K562 (cell line): ENCODE results near the gene ADGRD1. TPM values are rescaled to one million over a fixed set of nuclear protein-coding genes. Genes with fewer than 3 reads are reported as not detected.

Experiments used
- ATAC-seq: fragments of 200-7000 bp; cut with Tn5 transposase; 3 replicates; pipeline ENCODE4 v1.9.1; 2020; ENCODE audit warnings: moderate library complexity
- BruUV-seq: library from RNA; stranded (reverse); fragments of 400-500 nt; replicated peaks from 2 replicates; lab custom pipeline; 2021; lab: Mats Ljungman, UMichigan
- CTCF ChIA-PET: fragments of 300-600 bp; formaldehyde crosslinking; extraction: SDS; loops from one replicate; lab custom pipeline; 2021; ENCODE audit warnings: low intra/inter-chr PET ratio; lab: Yijun Ruan, JAX
- POLR2A ChIA-PET: fragments of 300-600, 350-650 bp; sonication (Branson Sonifier 250); formaldehyde crosslinking; extraction: SDS; loops from one replicate; lab custom pipeline; 2021; ENCODE audit warnings: antibody characterized with exemption, inconsistent platforms; lab: Yijun Ruan, JAX
- DNase-seq, 4 experiments: peaks; one replicate each; pipeline versions ENCODE4 v3.0.0 to v3.0.0-alpha.2; 2011 to 2018; ENCODE audit warnings: low spot score in 3 of 4, mixed read lengths in 3 of 4; ENCODE audit errors: extremely low read depth in 1 of 4
- FAIRE-seq: peaks from 2 replicates; lab custom pipeline; 2011; peaks lifted over from hg19 to GRCh38; lab: Jason Lieb, UNC
- H2AFZ ChIP-seq: 2 replicates; pipeline ENCODE4 v1.6.0; 2011; ENCODE audit warnings: low read depth, low read length, control low read depth, inconsistent platforms
- H3K27ac ChIP-seq: fragments of 200-600 bp; 3 replicates; pipeline ENCODE4 v1.8.0; 2011; ENCODE audit warnings: low read depth, mild to moderate bottlenecking, control low read depth, inconsistent platforms, low read length, moderate library complexity, mixed read lengths; ENCODE audit errors: extremely low read depth
- H3K27me3 ChIP-seq, 2 experiments: fragments of 300-600 bp in 1 of 2; 2 replicates in 1 of 2; 3 replicates in 1 of 2; pipeline versions ENCODE4 v1.6.0 to v1.8.0; 2011; ENCODE audit warnings: inconsistent platforms in 2 of 2, low read length in 2 of 2, mild to moderate bottlenecking in 1 of 2, mixed read lengths in 1 of 2, moderate library complexity in 1 of 2; ENCODE audit not compliant: control insufficient read depth in 2 of 2, insufficient read depth in 2 of 2
- H3K36me3 ChIP-seq: fragments of 300-600 bp; 3 replicates; pipeline ENCODE4 v1.8.0; 2011; ENCODE audit warnings: mild to moderate bottlenecking, low read length, inconsistent platforms; ENCODE audit not compliant: control insufficient read depth, insufficient read depth
- H3K4me1 ChIP-seq, 2 experiments: fragments of 200-600 bp in 1 of 2; replicated peaks in 1 of 2; 2 replicates in 1 of 2; 3 replicates in 1 of 2; pipeline versions ENCODE4 v1.5.1 to v1.8.0; 2011; ENCODE audit warnings: inconsistent platforms in 2 of 2, low read length in 2 of 2, mild to moderate bottlenecking in 1 of 2, mixed read lengths in 1 of 2, moderate library complexity in 1 of 2; ENCODE audit not compliant: control insufficient read depth in 2 of 2, insufficient read depth in 2 of 2
- H3K4me2 ChIP-seq: 2 replicates; pipeline ENCODE4 v1.6.1; 2011; ENCODE audit warnings: low read length, control low read depth, inconsistent platforms, mixed read lengths; ENCODE audit not compliant: insufficient read depth
- H3K4me3 ChIP-seq: fragments of 200-600 bp; sonication (generic), shearing (Covaris generic); 2 replicates; pipeline ENCODE4 v1.5.1; 2016; ENCODE audit warnings: control low read depth, inconsistent platforms
- H3K79me2 ChIP-seq: fragments of 200-600 bp; 3 replicates; pipeline ENCODE4 v1.8.0; 2011; ENCODE audit warnings: low read length, inconsistent platforms; ENCODE audit not compliant: control insufficient read depth, insufficient read depth
- H3K9ac ChIP-seq, 2 experiments: 2 replicates each; pipeline versions ENCODE4 v1.6.0 to v1.6.1; 2011; ENCODE audit warnings: low read depth in 2 of 2, low read length in 2 of 2, control low read depth in 1 of 2, inconsistent platforms in 1 of 2, mild to moderate bottlenecking in 1 of 2, mixed read lengths in 1 of 2; ENCODE audit not compliant: insufficient read depth in 1 of 2
- H3K9me1 ChIP-seq: one replicate; pipeline ENCODE4 v1.6.0; 2011; ENCODE audit warnings: inconsistent platforms, mild to moderate bottlenecking, low read length, moderate library complexity; ENCODE audit not compliant: control insufficient read depth, insufficient read depth
- H3K9me3 ChIP-seq: replicated peaks from 2 replicates; pipeline ENCODE4 v1.5.1; 2011; ENCODE audit warnings: low read depth, low read length, inconsistent platforms; ENCODE audit not compliant: control insufficient read depth, insufficient read depth
- H4K20me1 ChIP-seq: replicated peaks from 2 replicates; pipeline ENCODE4 v1.6.1; 2011; ENCODE audit warnings: low read length, inconsistent platforms, mixed read lengths; ENCODE audit not compliant: control insufficient read depth, insufficient read depth
- BHLHE40 ChIP-seq: IDR thresholded peaks from 2 replicates; pipeline ENCODE4 v1.6.1; 2011; ENCODE audit warnings: low read length, improper control_type of control experiment
- DMBX1 ChIP-seq: fragments of 250-450 bp; sonication (Bioruptor Pico); IDR thresholded peaks from 2 replicates; pipeline ENCODE4 v1.8.0; 2022; ENCODE audit warnings: inconsistent platforms, mild to moderate bottlenecking, moderate library complexity, borderline replicate concordance
- HES1 ChIP-seq: fragments of 450-650 bp; IDR thresholded peaks from 2 replicates; pipeline ENCODE4 v1.6.1; 2016; ENCODE audit warnings: low read depth, mild to moderate bottlenecking, moderate library complexity
- KDM1A ChIP-seq, 2 experiments: fragments of 450-650 bp; IDR thresholded peaks; 2 replicates each; pipeline ENCODE4 v1.6.1; 2016; ENCODE audit warnings: mild to moderate bottlenecking in 2 of 2
- MAFG ChIP-seq: fragments of 450-650 bp; conservative IDR thresholded peaks from 2 replicates; pipeline ENCODE4 v1.6.1; 2016; ENCODE audit warnings: missing genetic modification characterization, missing compliant biosample characterization
- MECOM ChIP-seq: fragments of 250-450 bp; sonication (Bioruptor Pico); IDR thresholded peaks from 2 replicates; pipeline ENCODE4 v1.8.0; 2022; ENCODE audit warnings: inconsistent platforms
- MTA2 ChIP-seq: fragments of 450-650 bp; IDR thresholded peaks from 2 replicates; pipeline ENCODE4 v1.6.1; 2016; ENCODE audit warnings: low read depth
- PTBP1 ChIP-seq: fragments of 200-400 bp; formaldehyde crosslinking; IDR thresholded peaks from 2 replicates; pipeline ENCODE4 v1.6.1; 2017; ENCODE audit warnings: low read depth, low read length
- RAD51 ChIP-seq: fragments of 450-650 bp; IDR thresholded peaks from 2 replicates; pipeline ENCODE4 v1.7.1; 2016; ENCODE audit warnings: low read depth, mild to moderate bottlenecking, borderline replicate concordance
- RFX7 ChIP-seq: fragments of 250-450 bp; sonication (Bioruptor Pico); IDR thresholded peaks from 2 replicates; pipeline ENCODE4 v1.5.1; 2021; ENCODE audit warnings: mild to moderate bottlenecking
- SPI1 ChIP-seq: IDR thresholded peaks from 2 replicates; pipeline ENCODE4 v1.6.1; 2011; ENCODE audit warnings: low read depth, low read length, control low read depth, borderline replicate concordance
- ZBTB1 ChIP-seq: sonication (generic); formaldehyde crosslinking; IDR thresholded peaks from 2 replicates; pipeline ENCODE4 v1.8.1; 2023; ENCODE audit warnings: missing genetic modification reagents, low read depth, mild to moderate bottlenecking, borderline replicate concordance
- ZNF133 ChIP-seq: fragments of 250-450 bp; sonication (Bioruptor Pico); IDR thresholded peaks from 2 replicates; pipeline ENCODE4 v1.4.0; 2020; ENCODE audit warnings: mild to moderate bottlenecking
- ZNF23 ChIP-seq: fragments of 250-450 bp; sonication (Bioruptor Pico); IDR thresholded peaks from 2 replicates; pipeline ENCODE4 v1.4.0; 2020; ENCODE audit warnings: mild to moderate bottlenecking
- ZNF253 ChIP-seq: fragments of 250-450 bp; sonication (Bioruptor Pico); conservative IDR thresholded peaks from 2 replicates; pipeline ENCODE4 v1.6.1; 2021; ENCODE audit warnings: mild to moderate bottlenecking
- WGBS: fragments of 100-300 bp; shearing (Covaris generic); methylation state at CpG from one replicate; pipeline ENCODE4 v1.1.6; 2016; ENCODE audit warnings: low coverage, mixed read lengths; ENCODE audit not compliant: insufficient coverage; ENCODE audit errors: missing lambda C conversion rate; 5-methylcytosine and 5-hydroxymethylcytosine counted together
- in situ Hi-C: fragments of 300-500 bp; cut with MboI; formaldehyde crosslinking; loops from 4 replicates; pipeline ENCODE4 v1.15.0; 2018; ENCODE audit warnings: inconsistent platforms, mixed read lengths
- intact Hi-C: fragments of 100-400 bp; cut with micrococcal nuclease; formaldehyde crosslinking; loops from 2 replicates; pipeline ENCODE4 v1.14.2; 2022
- polyA plus RNA-seq, 8 experiments: library from polyadenylated mRNA; depleted of rRNA in 4 of 8; stranded (reverse) in 5 of 8; unstranded in 3 of 8; fragments of >200 nt; fragmentation: Nextera tagmentation in 2 of 8; fragmentation: Illumina TruSeq in 1 of 8; extraction: Ambion mirVana in 2 of 8; extraction: Trizol in 1 of 8; gene quantifications; 2 replicates each; pipeline versions ENCODE4 v1.2.1 to v1.2.3, GENCODE V29; 2011 to 2014; ENCODE audit warnings: inconsistent platforms in 1 of 8, missing spikeins in 1 of 8
- total RNA-seq, 7 experiments: library from RNA; depleted of rRNA in 6 of 7; stranded (reverse); fragments of >200 nt in 6 of 7; fragmentation: Illumina TruSeq in 2 of 7; extraction: Trizol in 2 of 7; gene quantifications; 2 replicates each; pipeline versions ENCODE4 v1.2.1 to v1.2.3, GENCODE V29; 2011 to 2021; ENCODE audit warnings: low replicate concordance in 1 of 7
- TF ChIP-seq, protein P1 (sequence below): IDR thresholded peaks from 2 replicates; pipeline ENCODE4 v1.6.1; 2014; ENCODE audit warnings: antibody characterized with exemption
- TF ChIP-seq, protein P2 (sequence below): fragments of 200-400 bp; formaldehyde crosslinking; IDR thresholded peaks from 2 replicates; pipeline ENCODE4 v1.6.1; 2017; ENCODE audit warnings: mild to moderate bottlenecking, low read depth, low read length, moderate library complexity

ADGRD1 gene
- total and polyA plus RNA-seq, 9 of the 15 experiments (the other 6 are each of a cell fraction or from before 2014, with no cell fraction given) = 1.7 to 11.7 (median 3.3) TPM

- DNase-seq = no peak
- intact Hi-C loops (no loop called here), in situ Hi-C loops (no loop called here)
- no peak overlapping the region; a peak in 1 of 4 replicates for H3K9ac ChIP-seq
- H3K9me1 ChIP-seq = no peaks in the 10 kb centered on the region
- H3K9me3 ChIP-seq = no peaks in the 10 kb centered on the region
- no peak overlapping the region for H2AFZ ChIP-seq
- WGBS = 27% methylated on average over 33 of the region's 38 CpGs
- ChIA-PET POLR2A (interaction anchor here (0.5 kb wide), 1 partner anchor 282 kb away, joined by 3 read pairs; no protein-coding TSS in a partner anchor), CTCF (no interaction called here)
- no peaks in the 10 kb centered on the region for H3K36me3 ChIP-seq
- TF ChIP-seq MTA2 (no peak), ZNF133 (CRISPR knock-in tag) (no peak), ZNF23 (CRISPR knock-in tag) (no peak), MECOM (no peak), KDM1A (IDR thresholded peaks at IDR 0.05) (no peak), SPI1 (no peak), RFX7 (CRISPR knock-in tag) (no peak), RAD51 (no peak), ZBTB1 (CRISPR knock-in tag) (no peak), MAFG (tag) (no peak), DMBX1 (CRISPR knock-in tag) (no peak), PTBP1 (no peak), HES1 (no peak), ZNF253 (CRISPR knock-in tag) (no peak), BHLHE40 (no peak)
- TF ChIP-seq, protein P1, sequence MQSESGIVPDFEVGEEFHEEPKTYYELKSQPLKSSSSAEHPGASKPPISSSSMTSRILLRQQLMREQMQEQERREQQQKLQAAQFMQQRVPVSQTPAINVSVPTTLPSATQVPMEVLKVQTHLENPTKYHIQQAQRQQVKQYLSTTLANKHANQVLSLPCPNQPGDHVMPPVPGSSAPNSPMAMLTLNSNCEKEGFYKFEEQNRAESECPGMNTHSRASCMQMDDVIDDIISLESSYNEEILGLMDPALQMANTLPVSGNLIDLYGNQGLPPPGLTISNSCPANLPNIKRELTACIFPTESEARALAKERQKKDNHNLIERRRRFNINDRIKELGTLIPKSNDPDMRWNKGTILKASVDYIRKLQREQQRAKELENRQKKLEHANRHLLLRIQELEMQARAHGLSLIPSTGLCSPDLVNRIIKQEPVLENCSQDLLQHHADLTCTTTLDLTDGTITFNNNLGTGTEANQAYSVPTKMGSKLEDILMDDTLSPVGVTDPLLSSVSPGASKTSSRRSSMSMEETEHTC = no peak
- TF ChIP-seq, protein P2, sequence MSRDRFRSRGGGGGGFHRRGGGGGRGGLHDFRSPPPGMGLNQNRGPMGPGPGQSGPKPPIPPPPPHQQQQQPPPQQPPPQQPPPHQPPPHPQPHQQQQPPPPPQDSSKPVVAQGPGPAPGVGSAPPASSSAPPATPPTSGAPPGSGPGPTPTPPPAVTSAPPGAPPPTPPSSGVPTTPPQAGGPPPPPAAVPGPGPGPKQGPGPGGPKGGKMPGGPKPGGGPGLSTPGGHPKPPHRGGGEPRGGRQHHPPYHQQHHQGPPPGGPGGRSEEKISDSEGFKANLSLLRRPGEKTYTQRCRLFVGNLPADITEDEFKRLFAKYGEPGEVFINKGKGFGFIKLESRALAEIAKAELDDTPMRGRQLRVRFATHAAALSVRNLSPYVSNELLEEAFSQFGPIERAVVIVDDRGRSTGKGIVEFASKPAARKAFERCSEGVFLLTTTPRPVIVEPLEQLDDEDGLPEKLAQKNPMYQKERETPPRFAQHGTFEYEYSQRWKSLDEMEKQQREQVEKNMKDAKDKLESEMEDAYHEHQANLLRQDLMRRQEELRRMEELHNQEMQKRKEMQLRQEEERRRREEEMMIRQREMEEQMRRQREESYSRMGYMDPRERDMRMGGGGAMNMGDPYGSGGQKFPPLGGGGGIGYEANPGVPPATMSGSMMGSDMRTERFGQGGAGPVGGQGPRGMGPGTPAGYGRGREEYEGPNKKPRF = no peak
- no peak overlapping the region for H3K4me2 ChIP-seq
- BruUV-seq = no TSS peak
- no peak for ATAC-seq
- no peak overlapping the region for H3K27ac ChIP-seq
- no peaks in the 10 kb centered on the region for H3K79me2 ChIP-seq
- H3K27me3 ChIP-seq = peaks cover 0 to 68% of the 10 kb centered on the region in 2 experiments; a peak in 4 of 5 replicates
- H4K20me1 ChIP-seq = 0 out of 2 replicates have a peak, but pooled peaks cover 10% of the 10 kb centered on the region
- peaks cover 0 to 10% of the 10 kb centered on the region in 2 experiments; a peak in 1 of 5 replicates for H3K4me1 ChIP-seq
- FAIRE-seq = no peak
- H3K4me3 ChIP-seq = no peak overlapping the region
Observed at GRCh38 chr12:131087991-131088700, 134.4 kb downstream of the ADGRD1 start.
